WTC11 (cell line): ENCODE data around the gene ADGRL3. TPM values are rescaled to one million over a fixed set of nuclear protein-coding genes. Genes with fewer than 3 reads are reported as not detected.
"Not testable (repeated sequence)": the region's sequence is repeated elsewhere in the genome, so short reads cannot be mapped to it uniquely, and the experiment has no call there.

Source experiments
- ATAC-seq: fragments of 200-7000 bp; cut with Tn5 transposase; 2 replicates; pipeline ENCODE4 v1.10.0; 2021; ENCODE audit warnings: mild to moderate bottlenecking, moderate library complexity
- CTCF ChIA-PET: fragments of 300-600 bp; sonication (Branson Sonifier 250); formaldehyde crosslinking; loops from one replicate; lab custom pipeline; 2021; ENCODE audit warnings: antibody characterized with exemption; lab: Charles Lee
- POLR2A ChIA-PET: fragments of 350-600 bp; sonication (Branson Sonifier 250); formaldehyde crosslinking; loops from one replicate; lab custom pipeline; 2021; ENCODE audit warnings: antibody characterized with exemption; lab: Charles Lee
- DNase-seq: peaks from one replicate; pipeline ENCODE4 v3.0.0; 2021; ENCODE audit warnings: low spot score
- H3K27ac Mint-ChIP-seq: 2 replicates; pipeline ENCODE4 v1.8.0; 2021; ENCODE audit warnings: mixed read lengths
- H3K27me3 Mint-ChIP-seq: 2 replicates; pipeline ENCODE4 v1.8.0; 2021; ENCODE audit warnings: low read depth, mild to moderate bottlenecking, moderate library complexity, mixed read lengths
- H3K36me3 Mint-ChIP-seq: 2 replicates; pipeline ENCODE4 v1.8.0; 2021; ENCODE audit warnings: mixed read lengths
- H3K4me1 Mint-ChIP-seq: 2 replicates; pipeline ENCODE4 v1.8.0; 2022; ENCODE audit warnings: mixed read lengths
- H3K4me3 Mint-ChIP-seq: 2 replicates; pipeline ENCODE4 v1.8.0; 2021; ENCODE audit warnings: mild to moderate bottlenecking, moderate library complexity, mixed read lengths
- H3K9me3 Mint-ChIP-seq: 2 replicates; pipeline ENCODE4 v1.8.0; 2021; ENCODE audit warnings: mixed read lengths
- CBFB ChIP-seq: sonication (generic); formaldehyde crosslinking; IDR thresholded peaks from 2 replicates; pipeline ENCODE4 v1.8.1; 2022; ENCODE audit warnings: mild to moderate bottlenecking, low read depth, missing genetic modification reagents
- ELF4 ChIP-seq: sonication (generic); formaldehyde crosslinking; IDR thresholded peaks from 2 replicates; pipeline ENCODE4 v1.8.1; 2022; ENCODE audit warnings: low read depth, mild to moderate bottlenecking, moderate library complexity, missing genetic modification reagents
- EMX1 ChIP-seq: fragments of 250-450 bp; sonication (Bioruptor Pico); IDR thresholded peaks from 2 replicates; pipeline ENCODE4 v1.8.0; 2021; ENCODE audit warnings: mild to moderate bottlenecking
- FOXK1 ChIP-seq: sonication (generic); formaldehyde crosslinking; IDR thresholded peaks from 2 replicates; pipeline ENCODE4 v1.8.0; 2022; ENCODE audit warnings: mild to moderate bottlenecking, moderate library complexity, missing genetic modification reagents
- GABPB1 ChIP-seq: sonication (generic); formaldehyde crosslinking; IDR thresholded peaks from 2 replicates; pipeline ENCODE4 v1.8.1; 2023; ENCODE audit warnings: mild to moderate bottlenecking, missing genetic modification reagents
- GTF2I ChIP-seq: fragments of 250-450 bp; sonication (Bioruptor Pico); conservative IDR thresholded peaks from 2 replicates; pipeline ENCODE4 v1.4.0; 2021; ENCODE audit warnings: mild to moderate bottlenecking
- HMGA2 ChIP-seq: fragments of 250-450 bp; sonication (Bioruptor Pico); IDR thresholded peaks from 2 replicates; pipeline ENCODE4 v1.4.0; 2021; ENCODE audit warnings: mild to moderate bottlenecking, moderate library complexity
- IRF2 ChIP-seq: sonication (generic); formaldehyde crosslinking; IDR thresholded peaks from 2 replicates; pipeline ENCODE4 v1.8.0; 2022; ENCODE audit warnings: low read depth, missing genetic modification reagents, borderline replicate concordance
- MXD4 ChIP-seq: fragments of 250-450 bp; sonication (Bioruptor Pico); IDR thresholded peaks from 2 replicates; pipeline ENCODE4 v1.8.0; 2021; ENCODE audit warnings: mild to moderate bottlenecking, moderate library complexity, borderline replicate concordance
- NR3C1 ChIP-seq: sonication (generic); formaldehyde crosslinking; conservative IDR thresholded peaks from 2 replicates; pipeline ENCODE4 v1.8.1; 2023; ENCODE audit warnings: low read depth, mild to moderate bottlenecking, missing genetic modification reagents
- RELA ChIP-seq: sonication (generic); formaldehyde crosslinking; IDR thresholded peaks from 2 replicates; pipeline ENCODE4 v1.8.1; 2022; ENCODE audit warnings: missing genetic modification reagents, mild to moderate bottlenecking, borderline replicate concordance
- TP53 ChIP-seq: sonication (generic); formaldehyde crosslinking; IDR thresholded peaks from 2 replicates; pipeline ENCODE4 v1.8.1; 2023; ENCODE audit warnings: mild to moderate bottlenecking, missing genetic modification reagents
- ZNF263 ChIP-seq: sonication (generic); formaldehyde crosslinking; IDR thresholded peaks from 2 replicates; pipeline ENCODE4 v1.8.1; 2022; ENCODE audit warnings: low read depth, mild to moderate bottlenecking, moderate library complexity, missing genetic modification reagents
- ZNF317 ChIP-seq: sonication (generic); formaldehyde crosslinking; IDR thresholded peaks from 2 replicates; pipeline ENCODE4 v1.8.1; 2023; ENCODE audit warnings: low read depth, mild to moderate bottlenecking, moderate library complexity, missing genetic modification reagents, borderline replicate concordance
- total RNA-seq: library from RNA; stranded (reverse); gene quantifications from 3 replicates; pipeline ENCODE4 v1.2.3, GENCODE V29; 2021
- TF ChIP-seq, protein P1 (sequence below): sonication (generic); formaldehyde crosslinking; IDR thresholded peaks from 2 replicates; pipeline ENCODE4 v1.8.1; 2023; ENCODE audit warnings: mild to moderate bottlenecking, missing genetic modification reagents, moderate library complexity
- TF ChIP-seq, protein P2 (sequence below): sonication (generic); formaldehyde crosslinking; conservative IDR thresholded peaks from 2 replicates; pipeline ENCODE4 v1.8.1; 2022; ENCODE audit warnings: mild to moderate bottlenecking, missing genetic modification reagents
- TF ChIP-seq, protein P3 (sequence below): sonication (generic); formaldehyde crosslinking; IDR thresholded peaks from 2 replicates; pipeline ENCODE4 v1.8.1; 2022; ENCODE audit warnings: low read depth, mild to moderate bottlenecking, moderate library complexity, missing genetic modification reagents, borderline replicate concordance
- TF ChIP-seq, protein P4 (sequence below): fragments of 250-450 bp; sonication (Bioruptor Pico); IDR thresholded peaks from 2 replicates; pipeline ENCODE4 v1.9.0; 2021; ENCODE audit warnings: mild to moderate bottlenecking, borderline replicate concordance

ADGRL3 gene
- total RNA-seq, 1 experiment from 2014 or later = 8.7 TPM

GRCh38 chr4:61986929-61987328 is 786.8 kb downstream of the ADGRL3 start:
- H3K27me3 Mint-ChIP-seq, ATAC-seq, POLR2A ChIA-PET, DNase-seq, H3K4me1 Mint-ChIP-seq, H3K27ac Mint-ChIP-seq, H3K4me3 Mint-ChIP-seq, CTCF ChIA-PET, H3K9me3 Mint-ChIP-seq, H3K36me3 Mint-ChIP-seq: not testable (repeated sequence)
- peak; percentile 95 for TF ChIP-seq HMGA2 (CRISPR knock-in tag)

DNA sequence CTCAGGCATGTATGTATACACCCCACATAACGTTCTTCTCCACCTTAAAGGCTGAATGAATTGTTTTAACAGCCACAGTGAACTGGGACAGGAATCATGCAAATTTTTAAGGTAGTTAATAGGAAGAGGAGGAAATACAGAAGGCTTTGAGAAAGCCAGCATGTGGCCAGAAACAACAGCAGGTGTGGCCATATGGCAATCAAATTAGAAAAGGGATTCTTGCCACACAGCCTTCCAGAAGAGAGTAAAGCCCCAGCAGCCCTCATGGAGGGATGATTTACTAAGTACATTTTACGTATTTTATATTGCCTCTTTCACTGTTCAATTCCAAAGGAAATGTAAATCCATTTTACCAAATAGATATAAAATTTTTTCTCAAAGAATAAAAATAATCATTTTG is 792.2 kb downstream of the ADGRL3 start:
- ATAC-seq = peak; percentile 94
- POLR2A ChIA-PET = no interaction called here
- Mint-ChIP-seq H3K9me3 (no peaks in the 10 kb centered on the region), H3K27ac (no peak overlapping the region), H3K36me3 (no peaks in the 10 kb centered on the region), H3K4me1 (peaks cover 29% of the 10 kb centered on the region), H3K27me3 (no peaks in the 10 kb centered on the region), H3K4me3 (no peak overlapping the region)
- CTCF ChIA-PET = interaction anchor here (1.0 kb wide), 1 partner anchor 46 kb away, joined by 3 read pairs; no protein-coding TSS in a partner anchor
- no peak for TF ChIP-seq HMGA2 (CRISPR knock-in tag)
- no peak for TF ChIP-seq NR3C1 (CRISPR knock-in tag)
- TF ChIP-seq, protein P1, sequence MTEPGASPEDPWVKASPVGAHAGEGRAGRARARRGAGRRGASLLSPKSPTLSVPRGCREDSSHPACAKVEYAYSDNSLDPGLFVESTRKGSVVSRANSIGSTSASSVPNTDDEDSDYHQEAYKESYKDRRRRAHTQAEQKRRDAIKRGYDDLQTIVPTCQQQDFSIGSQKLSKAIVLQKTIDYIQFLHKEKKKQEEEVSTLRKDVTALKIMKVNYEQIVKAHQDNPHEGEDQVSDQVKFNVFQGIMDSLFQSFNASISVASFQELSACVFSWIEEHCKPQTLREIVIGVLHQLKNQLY (CRISPR knock-in tag) = no peak
- TF ChIP-seq FOXK1 (CRISPR knock-in tag) = no peak
- DNase-seq = no peak

DNA sequence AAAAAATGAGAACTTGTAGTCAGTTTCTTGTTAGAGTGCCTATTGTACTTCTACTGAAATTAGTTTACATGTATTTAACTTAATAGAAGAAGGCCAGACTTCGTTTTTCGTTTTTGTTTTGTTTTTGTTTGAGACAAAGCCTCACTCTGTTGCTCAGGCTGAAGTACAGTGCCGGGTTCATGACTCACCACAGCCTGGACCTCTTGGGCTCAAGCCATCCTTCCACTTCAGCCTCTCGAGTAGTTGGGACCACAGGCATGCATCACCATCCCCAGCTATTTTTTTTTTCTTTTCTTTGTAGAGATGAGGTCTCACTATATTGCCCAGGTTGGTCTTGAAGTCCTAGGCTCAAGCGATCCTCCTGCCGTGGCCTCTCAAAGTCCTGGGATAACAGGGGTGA is 793.9 kb downstream of the ADGRL3 start:
- no peak for ATAC-seq
- ChIA-PET CTCF (no interaction called here), POLR2A (no interaction called here)
- H3K36me3 Mint-ChIP-seq = no peaks in the 10 kb centered on the region
- peaks cover 29% of the 10 kb centered on the region for H3K4me1 Mint-ChIP-seq
- no peak for DNase-seq
- no peak overlapping the region for H3K4me3 Mint-ChIP-seq
- no peaks in the 10 kb centered on the region for H3K27me3 Mint-ChIP-seq
- no peak for TF ChIP-seq RELA (CRISPR knock-in tag)
- TF ChIP-seq TP53 (CRISPR knock-in tag) = no peak
- TF ChIP-seq, protein P2, sequence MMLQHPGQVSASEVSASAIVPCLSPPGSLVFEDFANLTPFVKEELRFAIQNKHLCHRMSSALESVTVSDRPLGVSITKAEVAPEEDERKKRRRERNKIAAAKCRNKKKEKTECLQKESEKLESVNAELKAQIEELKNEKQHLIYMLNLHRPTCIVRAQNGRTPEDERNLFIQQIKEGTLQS (CRISPR knock-in tag) = no peak
- no peak for TF ChIP-seq ELF4 (CRISPR knock-in tag)
- TF ChIP-seq GTF2I = no peak
- no peak for TF ChIP-seq IRF2 (CRISPR knock-in tag)
- H3K9me3 Mint-ChIP-seq = no peaks in the 10 kb centered on the region
- H3K27ac Mint-ChIP-seq = no peak overlapping the region

DNA sequence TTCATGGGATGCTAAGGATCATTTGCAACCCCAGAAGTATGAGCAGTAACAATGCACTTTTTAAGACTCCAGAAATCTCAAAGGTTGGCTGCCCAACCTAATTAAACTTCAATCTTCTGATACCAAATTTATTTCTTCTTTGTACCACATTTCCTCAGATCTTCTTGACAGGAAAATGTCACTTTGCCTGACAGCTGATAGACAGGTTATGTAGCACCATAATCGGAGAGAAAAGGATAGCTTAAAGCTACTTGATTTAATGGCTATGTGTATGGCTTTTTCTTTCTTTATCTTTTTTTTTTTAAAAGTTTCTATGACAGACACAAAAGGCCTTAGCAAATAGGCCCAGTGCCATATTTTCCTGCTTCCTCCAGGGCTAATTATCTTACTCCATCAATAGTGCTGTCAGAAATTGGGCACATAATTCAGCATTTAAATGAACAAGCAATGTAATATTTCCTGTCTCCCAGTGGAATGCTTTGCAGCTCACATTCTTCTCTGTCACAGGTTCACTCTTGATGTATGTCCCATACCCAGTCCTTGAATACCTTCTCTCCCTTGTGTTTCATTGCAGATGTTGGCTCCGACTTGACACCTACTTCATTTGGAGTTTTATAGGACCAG is 795.7 kb downstream of the ADGRL3 start:
- POLR2A ChIA-PET = interaction anchor here (0.5 kb wide), 1 partner anchor 246 kb away, joined by 5 read pairs; no protein-coding TSS in a partner anchor
- ATAC-seq (no peak; the same call in 1 of the 2 replicates), DNase-seq (no peak)
- TF ChIP-seq, protein P3, sequence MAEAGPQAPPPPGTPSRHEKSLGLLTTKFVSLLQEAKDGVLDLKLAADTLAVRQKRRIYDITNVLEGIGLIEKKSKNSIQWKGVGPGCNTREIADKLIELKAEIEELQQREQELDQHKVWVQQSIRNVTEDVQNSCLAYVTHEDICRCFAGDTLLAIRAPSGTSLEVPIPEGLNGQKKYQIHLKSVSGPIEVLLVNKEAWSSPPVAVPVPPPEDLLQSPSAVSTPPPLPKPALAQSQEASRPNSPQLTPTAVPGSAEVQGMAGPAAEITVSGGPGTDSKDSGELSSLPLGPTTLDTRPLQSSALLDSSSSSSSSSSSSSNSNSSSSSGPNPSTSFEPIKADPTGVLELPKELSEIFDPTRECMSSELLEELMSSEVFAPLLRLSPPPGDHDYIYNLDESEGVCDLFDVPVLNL (CRISPR knock-in tag) = no peak
- no peak for TF ChIP-seq GABPB1 (CRISPR knock-in tag)
- Mint-ChIP-seq H3K4me1 (peaks cover 30% of the 10 kb centered on the region), H3K9me3 (no peaks in the 10 kb centered on the region), H3K4me3 (no peak overlapping the region), H3K36me3 (no peaks in the 10 kb centered on the region), H3K27ac (no peak overlapping the region), H3K27me3 (no peaks in the 10 kb centered on the region)
- CTCF ChIA-PET = interaction anchor here (1.2 kb wide), 1 partner anchor 12 kb away, joined by 3 read pairs; no protein-coding TSS in a partner anchor

DNA sequence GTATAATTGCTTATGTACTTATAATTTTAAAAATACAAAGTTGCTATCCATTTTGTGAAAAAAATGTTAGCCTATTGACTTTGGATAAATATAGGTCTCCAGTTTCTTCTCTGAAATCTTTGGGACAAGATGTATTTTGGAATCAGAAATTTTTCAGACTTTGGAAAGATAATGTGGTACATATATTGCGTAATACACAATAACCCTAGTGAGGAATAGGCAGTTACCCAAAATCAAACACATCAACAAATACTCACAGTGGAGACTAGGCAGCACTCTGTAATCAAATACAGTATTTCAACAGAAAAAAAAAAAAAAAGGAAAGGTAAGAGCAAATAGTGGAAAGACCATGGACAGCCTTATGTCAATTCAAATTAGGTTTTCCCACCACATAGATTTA is 796.8 kb downstream of the ADGRL3 start:
- no peaks in the 10 kb centered on the region for H3K27me3 Mint-ChIP-seq
- H3K4me1 Mint-ChIP-seq = peaks cover 36% of the 10 kb centered on the region
- POLR2A ChIA-PET = no interaction called here
- no peak for ATAC-seq
- H3K9me3 Mint-ChIP-seq = no peaks in the 10 kb centered on the region
- no peak overlapping the region for H3K27ac Mint-ChIP-seq
- CTCF ChIA-PET = no interaction called here
- H3K36me3 Mint-ChIP-seq = no peaks in the 10 kb centered on the region
- no peak overlapping the region for H3K4me3 Mint-ChIP-seq
- no peak for DNase-seq
- TF ChIP-seq ZNF317 (no peak), EMX1 (CRISPR knock-in tag) (no peak), MXD4 (CRISPR knock-in tag) (no peak), HMGA2 (CRISPR knock-in tag) (no peak), ZNF263 (CRISPR knock-in tag) (no peak), CBFB (CRISPR knock-in tag) (no peak)
- TF ChIP-seq, protein P4, sequence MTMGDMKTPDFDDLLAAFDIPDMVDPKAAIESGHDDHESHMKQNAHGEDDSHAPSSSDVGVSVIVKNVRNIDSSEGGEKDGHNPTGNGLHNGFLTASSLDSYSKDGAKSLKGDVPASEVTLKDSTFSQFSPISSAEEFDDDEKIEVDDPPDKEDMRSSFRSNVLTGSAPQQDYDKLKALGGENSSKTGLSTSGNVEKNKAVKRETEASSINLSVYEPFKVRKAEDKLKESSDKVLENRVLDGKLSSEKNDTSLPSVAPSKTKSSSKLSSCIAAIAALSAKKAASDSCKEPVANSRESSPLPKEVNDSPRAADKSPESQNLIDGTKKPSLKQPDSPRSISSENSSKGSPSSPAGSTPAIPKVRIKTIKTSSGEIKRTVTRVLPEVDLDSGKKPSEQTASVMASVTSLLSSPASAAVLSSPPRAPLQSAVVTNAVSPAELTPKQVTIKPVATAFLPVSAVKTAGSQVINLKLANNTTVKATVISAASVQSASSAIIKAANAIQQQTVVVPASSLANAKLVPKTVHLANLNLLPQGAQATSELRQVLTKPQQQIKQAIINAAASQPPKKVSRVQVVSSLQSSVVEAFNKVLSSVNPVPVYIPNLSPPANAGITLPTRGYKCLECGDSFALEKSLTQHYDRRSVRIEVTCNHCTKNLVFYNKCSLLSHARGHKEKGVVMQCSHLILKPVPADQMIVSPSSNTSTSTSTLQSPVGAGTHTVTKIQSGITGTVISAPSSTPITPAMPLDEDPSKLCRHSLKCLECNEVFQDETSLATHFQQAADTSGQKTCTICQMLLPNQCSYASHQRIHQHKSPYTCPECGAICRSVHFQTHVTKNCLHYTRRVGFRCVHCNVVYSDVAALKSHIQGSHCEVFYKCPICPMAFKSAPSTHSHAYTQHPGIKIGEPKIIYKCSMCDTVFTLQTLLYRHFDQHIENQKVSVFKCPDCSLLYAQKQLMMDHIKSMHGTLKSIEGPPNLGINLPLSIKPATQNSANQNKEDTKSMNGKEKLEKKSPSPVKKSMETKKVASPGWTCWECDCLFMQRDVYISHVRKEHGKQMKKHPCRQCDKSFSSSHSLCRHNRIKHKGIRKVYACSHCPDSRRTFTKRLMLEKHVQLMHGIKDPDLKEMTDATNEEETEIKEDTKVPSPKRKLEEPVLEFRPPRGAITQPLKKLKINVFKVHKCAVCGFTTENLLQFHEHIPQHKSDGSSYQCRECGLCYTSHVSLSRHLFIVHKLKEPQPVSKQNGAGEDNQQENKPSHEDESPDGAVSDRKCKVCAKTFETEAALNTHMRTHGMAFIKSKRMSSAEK = no peak
